NOMO-1 (cell line): ENCODE measurements around the gene FBXO39.
"Not testable (repeated sequence)": the region's sequence is repeated elsewhere in the genome, so short reads cannot be mapped to it uniquely, and the experiment has no call there.

Source experiments
- DNase-seq, 2 experiments: peaks; one replicate each; lab custom pipeline; 2025; ENCODE audit not compliant: unreplicated experiment in 2 of 2; lab: John Stamatoyannopoulos, UW

Gene FBXO39

GRCh38 chr17:6787081-6787693 lies 11.2 kb downstream of the FBXO39 start:
- no peak for DNase-seq

GRCh38 chr17:6789146-6789545 lies 13.1 kb downstream of the FBXO39 start:
- DNase-seq = no peak

- no peak for DNase-seq
These were observed 17.9 kb downstream of the FBXO39 start for GRCh38 chr17:6793748-6794493.

- no peak for DNase-seq
These were observed 20.2 kb downstream of the FBXO39 start for GRCh38 chr17:6796017-6796886.

- no peak for DNase-seq
These were observed 21.0 kb downstream of the FBXO39 start for GRCh38 chr17:6796887-6797490.

- no peak for DNase-seq
These were observed 21.8 kb downstream of the FBXO39 start for GRCh38 chr17:6797718-6798351.

GRCh38 chr17:6799738-6800137 lies 23.7 kb downstream of the FBXO39 start:
- no peak for DNase-seq

GRCh38 chr17:6800422-6801027 lies 24.5 kb downstream of the FBXO39 start:
- DNase-seq = no peak

- no peak for DNase-seq
These were observed 35.5 kb downstream of the FBXO39 start for GRCh38 chr17:6811510-6811909.

GRCh38 chr17:6812295-6812694 lies 36.3 kb downstream of the FBXO39 start:
- DNase-seq = no peak

GRCh38 chr17:6815775-6816174 lies 39.8 kb downstream of the FBXO39 start:
- DNase-seq = no peak

- DNase-seq = not testable (repeated sequence)
These were observed 40.4 kb downstream of the FBXO39 start for GRCh38 chr17:6816368-6816767.

GRCh38 chr17:6818938-6819337 lies 42.9 kb downstream of the FBXO39 start:
- no peak for DNase-seq

GRCh38 chr17:6823011-6823442 lies 47.0 kb downstream of the FBXO39 start:
- no peak for DNase-seq

- no peak for DNase-seq
These were observed 54.5 kb downstream of the FBXO39 start for GRCh38 chr17:6830383-6830986.

- DNase-seq = peak; percentile 45 to 62
These were observed 55.7 kb downstream of the FBXO39 start, which contains the start of gene TEKT1 for GRCh38 chr17:6831661-6832263. TSS of gene TEKT1 (minus strand) at chr17:6831729. CDS start at chr17:6830376, 1,353 bp downstream.
